Endothelial cell of umbilical vein (primary cell): Measurements from ENCODE around the gene CSN3. TPM values are rescaled to one million over a fixed set of nuclear protein-coding genes. Genes with fewer than 3 reads are reported as not detected.

Experiments used
- BruUV-seq: library from RNA; stranded (reverse); fragments of 400-500 nt; replicated peaks from 2 replicates; lab custom pipeline; 2021; lab: Mats Ljungman, UMichigan
- CTCF ChIA-PET: fragments of 300-600, 350-600 bp; sonication (Branson Sonifier 250); formaldehyde crosslinking; loops from one replicate; lab custom pipeline; 2021; ENCODE audit warnings: antibody characterized with exemption, inconsistent platforms; lab: Charles Lee
- POLR2A ChIA-PET: fragments of 300-600, 350-600 bp; sonication (Branson Sonifier 250); formaldehyde crosslinking; loops from one replicate; lab custom pipeline; 2021; ENCODE audit warnings: antibody characterized with exemption, inconsistent platforms; lab: Charles Lee
- DNase-seq: peaks from one replicate; pipeline ENCODE4 v3.0.0-alpha.2; 2011; ENCODE audit warnings: low read depth, low spot score
- FAIRE-seq: peaks from 2 replicates; lab custom pipeline; 2011; peaks lifted over from hg19 to GRCh38; lab: Jason Lieb, UNC
- H2AFZ ChIP-seq: 2 replicates; pipeline ENCODE4 v1.6.0; 2012; ENCODE audit warnings: low read depth, low read length, control low read depth, inconsistent platforms
- H3K27ac ChIP-seq: 2 replicates; pipeline ENCODE4 v1.5.1; 2011; ENCODE audit warnings: low read depth, mild to moderate bottlenecking, control low read depth, low read length, moderate library complexity; ENCODE audit not compliant: insufficient read depth
- H3K27me3 ChIP-seq, 2 experiments: 2 replicates each; pipeline versions ENCODE4 v1.6.0 to v1.6.1; 2011; ENCODE audit warnings: low read length in 2 of 2, mixed read lengths in 1 of 2; ENCODE audit not compliant: control insufficient read depth in 2 of 2, insufficient read depth in 2 of 2
- H3K36me3 ChIP-seq, 2 experiments: 2 replicates in 1 of 2; 3 replicates in 1 of 2; pipeline ENCODE4 v1.5.1; 2011; ENCODE audit warnings: low read length in 2 of 2, mild to moderate bottlenecking in 1 of 2, moderate library complexity in 1 of 2; ENCODE audit not compliant: control insufficient read depth in 2 of 2, insufficient read depth in 2 of 2; ENCODE audit errors: extremely low read depth in 1 of 2
- H3K4me1 ChIP-seq: 3 replicates; pipeline ENCODE4 v1.5.1; 2011; ENCODE audit warnings: mild to moderate bottlenecking, low read length; ENCODE audit not compliant: control insufficient read depth, insufficient read depth; ENCODE audit errors: extremely low read depth
- H3K4me2 ChIP-seq: 2 replicates; pipeline ENCODE4 v1.6.1; 2011; ENCODE audit warnings: low read length, control low read depth, mixed read lengths; ENCODE audit not compliant: insufficient read depth
- H3K4me3 ChIP-seq, 3 experiments: fragments of 200-600 bp in 1 of 3; sonication (generic), shearing (Covaris generic) in 1 of 3; replicated peaks in 1 of 3; 2 replicates each; pipeline ENCODE4 v1.5.1; 2011 to 2016; ENCODE audit warnings: control low read depth in 3 of 3, low read length in 3 of 3, mild to moderate bottlenecking in 2 of 3, inconsistent platforms in 1 of 3, low read depth in 1 of 3, moderate library complexity in 1 of 3; ENCODE audit not compliant: insufficient read depth in 1 of 3
- H3K79me2 ChIP-seq: 2 replicates; pipeline ENCODE4 v1.6.0; 2012; ENCODE audit warnings: low read length, inconsistent platforms; ENCODE audit not compliant: control insufficient read depth, insufficient read depth
- H3K9ac ChIP-seq: replicated peaks from 2 replicates; pipeline ENCODE3; 2011; ENCODE audit warnings: low read length, control low read depth; ENCODE audit not compliant: insufficient read depth; ENCODE audit errors: extremely low read depth
- H3K9me1 ChIP-seq: replicated peaks from 3 replicates; pipeline ENCODE4 v1.6.0; 2011; ENCODE audit warnings: mild to moderate bottlenecking, low read length; ENCODE audit not compliant: control insufficient read depth, insufficient read depth; ENCODE audit errors: extremely low read depth
- H3K9me3 ChIP-seq: replicated peaks from 2 replicates; pipeline ENCODE4 v1.5.1; 2012; ENCODE audit warnings: low read length, inconsistent platforms; ENCODE audit not compliant: control insufficient read depth, insufficient read depth
- H4K20me1 ChIP-seq: replicated peaks from 2 replicates; pipeline ENCODE3; 2011; ENCODE audit warnings: mild to moderate bottlenecking, low read length; ENCODE audit not compliant: control insufficient read depth, insufficient read depth; ENCODE audit errors: extremely low read depth
- EZH2 ChIP-seq: IDR thresholded peaks from 2 replicates; pipeline ENCODE4 v1.6.1; 2012; ENCODE audit warnings: borderline replicate concordance, low read depth, mild to moderate bottlenecking, moderate library complexity, low read length, inconsistent platforms; ENCODE audit not compliant: severe bottlenecking
- FOS ChIP-seq: IDR thresholded peaks from 2 replicates; pipeline ENCODE4 v1.6.1; 2011; ENCODE audit warnings: mild to moderate bottlenecking, low read length, moderate library complexity, borderline replicate concordance; ENCODE audit not compliant: insufficient read depth
- GATA2 ChIP-seq: IDR thresholded peaks from 2 replicates; pipeline ENCODE4 v1.7.0; 2011; ENCODE audit warnings: low read depth, mild to moderate bottlenecking, moderate library complexity, mixed read lengths, low read length; ENCODE audit not compliant: insufficient read length, insufficient read depth
- JUN ChIP-seq: IDR thresholded peaks from 2 replicates; pipeline ENCODE4 v1.6.1; 2011; ENCODE audit warnings: borderline replicate concordance, low read depth; ENCODE audit not compliant: insufficient read length, insufficient read depth
- POLR2A ChIP-seq: IDR thresholded peaks from 2 replicates; pipeline ENCODE4 v1.6.1; 2012; ENCODE audit warnings: low read depth, mild to moderate bottlenecking, control low read depth, low read length
- POLR2AphosphoS5 ChIP-seq: IDR thresholded peaks from 2 replicates; pipeline ENCODE4 v1.6.1; 2012; ENCODE audit warnings: low read depth, mild to moderate bottlenecking, control low read depth, low read length, moderate library complexity; ENCODE audit not compliant: insufficient read depth
- dilution Hi-C: fragments of 300-500 bp; cut with MboI; formaldehyde crosslinking; loops from one replicate; pipeline ENCODE4 v1.15.0; 2019; ENCODE audit warnings: low sequenced_read_pairs; ENCODE audit not compliant: extremely low pct_ligation_motif_present
- intact Hi-C: fragments of 100-400 bp; cut with micrococcal nuclease; formaldehyde crosslinking; loops from one replicate; pipeline ENCODE4 v1.10.0; 2022
- polyA plus RNA-seq, 4 experiments: library from polyadenylated mRNA; depleted of rRNA in 3 of 4; stranded (reverse) in 3 of 4; unstranded in 1 of 4; fragments of >200 nt; gene quantifications; 2 replicates each; pipeline versions ENCODE4 v1.2.1 to v1.2.3, GENCODE V29; 2011 to 2012; ENCODE audit warnings: missing spikeins in 1 of 4
- total RNA-seq: library from RNA; stranded (reverse); gene quantifications from 2 replicates; pipeline ENCODE4 v1.2.3, GENCODE V29; 2021
- TF ChIP-seq, protein P1 (sequence below): IDR thresholded peaks from 2 replicates; pipeline ENCODE4 v1.6.1; 2011; ENCODE audit not compliant: insufficient read depth, insufficient read length
- TF ChIP-seq, protein P2 (sequence below), 2 donors: IDR thresholded peaks; 1 replicate in 1 of 2; 2 replicates in 1 of 2; pipeline ENCODE4 v1.5.1; 2011; ENCODE audit warnings: low read length in 2 of 2, mild to moderate bottlenecking in 2 of 2, moderate library complexity in 2 of 2, control low read depth in 1 of 2, inconsistent platforms in 1 of 2, low read depth in 1 of 2; ENCODE audit not compliant: insufficient read depth in 1 of 2; ENCODE audit errors: extremely low read depth in 1 of 2

CSN3 gene
- total and polyA plus RNA-seq, 2 donors (not counting 3 experiments of a cell fraction or from before 2014, with no cell fraction given) = not detected

DNA sequence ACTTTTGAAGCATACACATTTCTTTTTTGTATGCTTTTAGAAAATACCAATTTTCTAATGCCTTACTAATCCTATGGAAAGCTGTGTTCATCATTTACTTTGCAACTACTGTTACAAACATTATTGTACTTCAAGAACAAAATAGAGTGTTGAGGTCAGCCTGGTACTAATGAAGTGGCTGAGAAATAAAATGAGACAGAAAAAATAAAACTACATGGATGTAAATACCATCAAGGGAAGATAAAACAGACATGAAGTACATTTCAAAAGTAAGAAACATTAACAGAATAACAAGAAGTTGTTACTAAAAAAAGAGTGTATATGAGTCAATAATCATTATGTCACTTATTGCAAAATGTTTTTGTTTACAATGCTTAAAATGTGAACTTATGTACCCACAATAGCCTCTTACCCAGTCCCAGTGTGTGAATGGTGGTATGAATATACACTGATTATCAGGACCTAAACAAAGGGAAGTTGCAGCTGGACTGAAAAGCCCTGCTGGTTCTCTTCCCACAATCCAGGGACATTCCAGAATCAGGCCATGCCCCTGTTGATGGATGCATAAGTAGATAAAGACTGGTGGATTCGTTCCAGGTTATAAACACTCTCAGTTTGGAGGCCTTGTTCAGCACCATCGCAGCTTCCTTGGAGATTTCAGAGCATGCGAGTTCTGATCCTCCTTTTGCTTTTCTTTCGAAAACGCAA lies 2.4 kb upstream of the CSN3 start:
- Histone ChIP-seq H2AFZ (no peak overlapping the region), H3K79me2 (no peaks in the 10 kb centered on the region), H4K20me1 (no peaks in the 10 kb centered on the region), H3K9me1 (no peaks in the 10 kb centered on the region), H3K4me3 (no peak overlapping the region), H3K36me3 (no peaks in the 10 kb centered on the region), H3K9me3 (no peaks in the 10 kb centered on the region), H3K9ac (no peak overlapping the region), H3K27ac (no peak overlapping the region), H3K4me2 (no peak overlapping the region), H3K4me1 (peaks cover 10% of the 10 kb centered on the region), H3K27me3 (no peaks in the 10 kb centered on the region)
- intact Hi-C loops (no loop called here), dilution Hi-C loops (no loop called here)
- ChIA-PET POLR2A (no interaction called here), CTCF (interaction anchor here (1.2 kb wide), 1 partner anchor 359 kb away, joined by 3 read pairs; no protein-coding TSS in a partner anchor)
- no TSS peak for BruUV-seq
- DNase-seq = no peak
- FAIRE-seq = no peak
- TF ChIP-seq POLR2A (no peak), JUN (no peak), GATA2 (no peak), POLR2AphosphoS5 (no peak), FOS (no peak), EZH2 (no peak)
- TF ChIP-seq, protein P1, sequence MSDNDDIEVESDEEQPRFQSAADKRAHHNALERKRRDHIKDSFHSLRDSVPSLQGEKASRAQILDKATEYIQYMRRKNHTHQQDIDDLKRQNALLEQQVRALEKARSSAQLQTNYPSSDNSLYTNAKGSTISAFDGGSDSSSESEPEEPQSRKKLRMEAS = no peak
- TF ChIP-seq, protein P2, sequence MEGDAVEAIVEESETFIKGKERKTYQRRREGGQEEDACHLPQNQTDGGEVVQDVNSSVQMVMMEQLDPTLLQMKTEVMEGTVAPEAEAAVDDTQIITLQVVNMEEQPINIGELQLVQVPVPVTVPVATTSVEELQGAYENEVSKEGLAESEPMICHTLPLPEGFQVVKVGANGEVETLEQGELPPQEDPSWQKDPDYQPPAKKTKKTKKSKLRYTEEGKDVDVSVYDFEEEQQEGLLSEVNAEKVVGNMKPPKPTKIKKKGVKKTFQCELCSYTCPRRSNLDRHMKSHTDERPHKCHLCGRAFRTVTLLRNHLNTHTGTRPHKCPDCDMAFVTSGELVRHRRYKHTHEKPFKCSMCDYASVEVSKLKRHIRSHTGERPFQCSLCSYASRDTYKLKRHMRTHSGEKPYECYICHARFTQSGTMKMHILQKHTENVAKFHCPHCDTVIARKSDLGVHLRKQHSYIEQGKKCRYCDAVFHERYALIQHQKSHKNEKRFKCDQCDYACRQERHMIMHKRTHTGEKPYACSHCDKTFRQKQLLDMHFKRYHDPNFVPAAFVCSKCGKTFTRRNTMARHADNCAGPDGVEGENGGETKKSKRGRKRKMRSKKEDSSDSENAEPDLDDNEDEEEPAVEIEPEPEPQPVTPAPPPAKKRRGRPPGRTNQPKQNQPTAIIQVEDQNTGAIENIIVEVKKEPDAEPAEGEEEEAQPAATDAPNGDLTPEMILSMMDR (IDR thresholded peaks at IDR 0.05; ENCODE audit: extremely low read depth in 1 of 2, insufficient read depth in 1 of 2, low read depth in 1 of 2, low read length in 2 of 2) = no peak
